ENCODE data around the gene MSH5. TPM values are rescaled to one million over a fixed set of nuclear protein-coding genes. Genes with fewer than 3 reads are reported as not detected.

Gene MSH5
- polyA plus RNA-seq, 1 donor (not counting 4 experiments of a cell fraction or from before 2014, with no cell fraction given), result 14.8 TPM

DNA sequence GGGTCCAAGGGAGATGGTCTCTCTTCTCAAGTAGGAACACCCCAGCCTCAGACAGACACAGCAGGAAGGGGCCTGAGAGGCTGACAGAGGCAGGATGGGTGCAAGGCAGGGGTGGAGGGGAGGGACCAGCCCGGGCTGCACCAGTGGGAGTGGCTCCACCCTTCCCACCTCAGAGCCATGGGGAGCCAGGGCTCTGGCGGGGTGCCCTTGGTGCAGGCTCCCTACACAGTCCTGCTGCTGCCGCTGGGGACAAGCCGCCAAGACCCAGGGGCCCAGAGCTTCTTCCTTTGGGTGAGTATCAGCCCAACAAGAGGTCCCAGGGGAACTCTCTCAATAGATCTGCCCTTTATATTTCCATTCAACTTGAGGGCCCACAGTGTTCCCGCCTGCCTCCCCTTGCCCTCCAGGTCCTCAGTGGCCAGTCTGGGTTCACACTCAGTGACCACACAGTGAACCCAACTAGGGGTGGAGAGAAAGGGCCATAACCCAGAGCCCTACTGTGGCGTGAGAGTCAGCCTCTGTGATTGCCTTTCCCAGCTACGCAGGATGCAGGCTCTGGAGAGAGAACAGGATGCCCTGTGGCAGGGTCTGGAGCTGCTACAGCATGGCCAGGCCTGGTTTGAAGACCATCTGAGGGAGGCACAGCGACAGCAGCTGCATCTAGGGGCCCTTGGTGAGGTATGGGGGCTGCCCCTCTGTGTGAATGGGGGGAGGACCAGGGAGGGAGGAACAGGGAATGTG is 23.2 kb downstream of the MSH5 start:
- H3K9ac ChIP-seq (ENCODE audit: control insufficient read depth, extremely low read depth, insufficient read depth, low read length), result no peak overlapping the region
- dilution Hi-C loops (cut with MboI; ENCODE audit: extremely low pct_ligation_motif_present, low sequenced_read_pairs), result no loop called here
- H3K4me2 ChIP-seq (ENCODE audit: control insufficient read depth, extremely low read depth, insufficient read depth, low read depth, low read length), result no peak overlapping the region
- no peaks in the 10 kb centered on the region for H3K9me1 ChIP-seq (ENCODE audit: control insufficient read depth, extremely low read depth, insufficient read depth, low read length)
- no peak overlapping the region for H2AFZ ChIP-seq (ENCODE audit: control insufficient read depth, low read length)
- no peaks in the 10 kb centered on the region for H3K27me3 ChIP-seq (ENCODE audit: control insufficient read depth, extremely low read depth, insufficient read depth, low read length)
- peaks cover 5% of the 10 kb centered on the region for H3K4me1 ChIP-seq (ENCODE audit: control insufficient read depth, extremely low read depth, insufficient read depth, low read length)
- FAIRE-seq (no peak), DNase-seq (ENCODE audit: low read depth, low spot score) (no peak)
- H3K36me3 ChIP-seq (ENCODE audit: control insufficient read depth in 2 of 2, extremely low read depth in 1 of 2, insufficient read depth in 2 of 2, low read length in 2 of 2), result peaks cover 6 to 13% of the 10 kb centered on the region in 2 experiments
- no peaks in the 10 kb centered on the region for H3K9me3 ChIP-seq (ENCODE audit: control insufficient read depth, low read depth, low read length)
- no peaks in the 10 kb centered on the region for H3K79me2 ChIP-seq (ENCODE audit: control insufficient read depth, insufficient read depth, low read length)
- no peaks in the 10 kb centered on the region for H4K20me1 ChIP-seq (ENCODE audit: control insufficient read depth, extremely low read depth, insufficient read depth, low read length)
- no peak overlapping the region for H3K27ac ChIP-seq (ENCODE audit: control insufficient read depth, insufficient read depth, low read length)
- H3K4me3 ChIP-seq (ENCODE audit: control insufficient read depth in 2 of 3, extremely low read depth in 1 of 3, insufficient read depth in 2 of 3, low read depth in 1 of 3, low read length in 3 of 3), result no peak overlapping the region
- TF ChIP-seq, protein P1, sequence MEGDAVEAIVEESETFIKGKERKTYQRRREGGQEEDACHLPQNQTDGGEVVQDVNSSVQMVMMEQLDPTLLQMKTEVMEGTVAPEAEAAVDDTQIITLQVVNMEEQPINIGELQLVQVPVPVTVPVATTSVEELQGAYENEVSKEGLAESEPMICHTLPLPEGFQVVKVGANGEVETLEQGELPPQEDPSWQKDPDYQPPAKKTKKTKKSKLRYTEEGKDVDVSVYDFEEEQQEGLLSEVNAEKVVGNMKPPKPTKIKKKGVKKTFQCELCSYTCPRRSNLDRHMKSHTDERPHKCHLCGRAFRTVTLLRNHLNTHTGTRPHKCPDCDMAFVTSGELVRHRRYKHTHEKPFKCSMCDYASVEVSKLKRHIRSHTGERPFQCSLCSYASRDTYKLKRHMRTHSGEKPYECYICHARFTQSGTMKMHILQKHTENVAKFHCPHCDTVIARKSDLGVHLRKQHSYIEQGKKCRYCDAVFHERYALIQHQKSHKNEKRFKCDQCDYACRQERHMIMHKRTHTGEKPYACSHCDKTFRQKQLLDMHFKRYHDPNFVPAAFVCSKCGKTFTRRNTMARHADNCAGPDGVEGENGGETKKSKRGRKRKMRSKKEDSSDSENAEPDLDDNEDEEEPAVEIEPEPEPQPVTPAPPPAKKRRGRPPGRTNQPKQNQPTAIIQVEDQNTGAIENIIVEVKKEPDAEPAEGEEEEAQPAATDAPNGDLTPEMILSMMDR (optimal IDR thresholded peaks at IDR 0.05 in 1 of 3, IDR thresholded peaks at IDR 0.05 in 1 of 3, conservative IDR thresholded peaks at IDR 0.05 in 1 of 3; ENCODE audit: extremely low read depth in 1 of 3, insufficient read depth in 2 of 3, low read length in 3 of 3), result no peak
- no peak for TF ChIP-seq EZH2 (IDR thresholded peaks at IDR 0.05; ENCODE audit: low read length)

DNA sequence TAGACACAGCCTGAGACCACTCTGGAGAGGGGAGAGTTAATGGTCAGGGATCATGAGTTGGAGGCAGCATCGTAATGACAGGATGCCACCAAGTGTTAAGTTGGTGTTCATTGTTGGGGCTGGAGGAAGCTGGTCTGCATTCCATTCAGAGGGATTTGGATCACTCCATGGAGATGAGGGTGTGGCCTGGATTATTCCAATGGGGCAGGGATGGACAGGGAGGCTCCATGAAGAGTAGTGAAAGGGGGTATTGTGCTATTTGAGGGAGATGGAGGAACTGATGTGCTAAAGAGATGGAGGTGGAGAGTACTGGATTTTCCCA is 23.8 kb downstream of the MSH5 start:
- Histone ChIP-seq H4K20me1 (ENCODE audit: control insufficient read depth, extremely low read depth, insufficient read depth, low read length) (no peaks in the 10 kb centered on the region), H2AFZ (ENCODE audit: control insufficient read depth, low read length) (no peak overlapping the region), H3K27me3 (ENCODE audit: control insufficient read depth, extremely low read depth, insufficient read depth, low read length) (no peaks in the 10 kb centered on the region), H3K79me2 (ENCODE audit: control insufficient read depth, insufficient read depth, low read length) (no peaks in the 10 kb centered on the region), H3K9me3 (ENCODE audit: control insufficient read depth, low read depth, low read length) (no peaks in the 10 kb centered on the region), H3K4me1 (ENCODE audit: control insufficient read depth, extremely low read depth, insufficient read depth, low read length) (peaks cover 5% of the 10 kb centered on the region), H3K4me2 (ENCODE audit: control insufficient read depth, extremely low read depth, insufficient read depth, low read depth, low read length) (no peak overlapping the region), H3K9ac (ENCODE audit: control insufficient read depth, extremely low read depth, insufficient read depth, low read length) (no peak overlapping the region), H3K4me3 (ENCODE audit: control insufficient read depth in 2 of 3, extremely low read depth in 1 of 3, insufficient read depth in 2 of 3, low read depth in 1 of 3, low read length in 3 of 3) (no peak overlapping the region), H3K36me3 (ENCODE audit: control insufficient read depth in 2 of 2, extremely low read depth in 1 of 2, insufficient read depth in 2 of 2, low read length in 2 of 2) (peaks cover 6 to 13% of the 10 kb centered on the region in 2 experiments), H3K27ac (ENCODE audit: control insufficient read depth, insufficient read depth, low read length) (no peak overlapping the region), H3K9me1 (ENCODE audit: control insufficient read depth, extremely low read depth, insufficient read depth, low read length) (no peaks in the 10 kb centered on the region)
- FAIRE-seq, result peak; percentile 68
- dilution Hi-C loops (cut with MboI; ENCODE audit: extremely low pct_ligation_motif_present, low sequenced_read_pairs), result no loop called here
- DNase-seq (ENCODE audit: low read depth, low spot score), result no peak
- TF ChIP-seq EZH2 (IDR thresholded peaks at IDR 0.05; ENCODE audit: low read length), result no peak
- TF ChIP-seq, protein P1 (optimal IDR thresholded peaks at IDR 0.05 in 1 of 3, IDR thresholded peaks at IDR 0.05 in 1 of 3, conservative IDR thresholded peaks at IDR 0.05 in 1 of 3; ENCODE audit: extremely low read depth in 1 of 3, insufficient read depth in 2 of 3, low read length in 3 of 3), result peak in 1 of 3 experiments; percentile 55

All from keratinocyte (primary cell).